Stomach (tissue), 4 donors: ENCODE measurements around the gene KRT72.

Experiments
- POLR2A ChIP-seq, 4 donors: fragments of 450-650 bp; IDR thresholded peaks; one replicate each; pipeline ENCODE4 v1.6.1; 2016; ENCODE audit warnings: antibody characterized with exemption in 4 of 4, control low read depth in 2 of 4, mild to moderate bottlenecking in 1 of 4, moderate library complexity in 1 of 4
- POLR2AphosphoS5 ChIP-seq, 3 donors: sonication (generic); formaldehyde crosslinking; IDR thresholded peaks; one replicate each; pipeline ENCODE4 v1.6.1; 2016; ENCODE audit warnings: antibody characterized with exemption in 3 of 3
- TF ChIP-seq, protein P1 (sequence below), 7 experiments: fragments of 450-650 bp in 4 of 7; fragments of 200-600 bp in 3 of 7; sonication (generic) in 3 of 7; IDR thresholded peaks; one replicate each; pipeline ENCODE4 v1.5.1; 2016 to 2019; ENCODE audit warnings: antibody characterized with exemption in 7 of 7, control low read depth in 2 of 7, mild to moderate bottlenecking in 1 of 7

DNA sequence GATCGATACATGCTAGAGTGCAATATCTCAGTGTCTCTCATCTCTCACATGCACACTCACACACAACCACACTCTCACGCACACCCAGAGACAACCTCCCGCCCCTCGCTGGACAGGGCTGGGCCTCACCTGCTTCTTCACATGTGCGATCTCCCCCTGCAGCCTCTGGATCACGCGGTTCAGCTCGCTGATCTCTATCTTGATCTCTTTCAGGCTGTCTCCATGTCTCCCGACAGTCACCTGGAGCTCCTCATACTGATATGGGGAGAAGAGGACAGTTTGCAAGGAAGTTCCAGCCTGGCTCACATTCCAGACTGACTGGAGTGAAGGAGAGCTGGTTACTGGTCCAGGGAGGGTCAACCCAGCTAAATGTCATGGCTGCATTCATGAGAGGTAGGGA lies 46.3 kb upstream of the KRT72 start:
- TF ChIP-seq, protein P1, sequence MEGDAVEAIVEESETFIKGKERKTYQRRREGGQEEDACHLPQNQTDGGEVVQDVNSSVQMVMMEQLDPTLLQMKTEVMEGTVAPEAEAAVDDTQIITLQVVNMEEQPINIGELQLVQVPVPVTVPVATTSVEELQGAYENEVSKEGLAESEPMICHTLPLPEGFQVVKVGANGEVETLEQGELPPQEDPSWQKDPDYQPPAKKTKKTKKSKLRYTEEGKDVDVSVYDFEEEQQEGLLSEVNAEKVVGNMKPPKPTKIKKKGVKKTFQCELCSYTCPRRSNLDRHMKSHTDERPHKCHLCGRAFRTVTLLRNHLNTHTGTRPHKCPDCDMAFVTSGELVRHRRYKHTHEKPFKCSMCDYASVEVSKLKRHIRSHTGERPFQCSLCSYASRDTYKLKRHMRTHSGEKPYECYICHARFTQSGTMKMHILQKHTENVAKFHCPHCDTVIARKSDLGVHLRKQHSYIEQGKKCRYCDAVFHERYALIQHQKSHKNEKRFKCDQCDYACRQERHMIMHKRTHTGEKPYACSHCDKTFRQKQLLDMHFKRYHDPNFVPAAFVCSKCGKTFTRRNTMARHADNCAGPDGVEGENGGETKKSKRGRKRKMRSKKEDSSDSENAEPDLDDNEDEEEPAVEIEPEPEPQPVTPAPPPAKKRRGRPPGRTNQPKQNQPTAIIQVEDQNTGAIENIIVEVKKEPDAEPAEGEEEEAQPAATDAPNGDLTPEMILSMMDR (IDR thresholded peaks at IDR 0.05): no peak
- TF ChIP-seq POLR2AphosphoS5 (IDR thresholded peaks at IDR 0.05) (no peak), POLR2A (IDR thresholded peaks at IDR 0.05) (no peak)
